ENCODE measurements around the gene ADCY10.
"Not testable (repeated sequence)": the region's sequence is repeated elsewhere in the genome, so short reads cannot be mapped to it uniquely, and the experiment has no call there.

The ADCY10 gene

GRCh38 chr1:167890400-167890799 lies 23.5 kb downstream of the ADCY10 start:
- Histone ChIP-seq H3K36me3 (replicated peaks; ENCODE audit: low read depth, low read length) (no peaks in the 10 kb centered on the region), H3K4me2 (ENCODE audit: low read length) (no peak overlapping the region), H3K4me3 (ENCODE audit: low read length) (no peak overlapping the region), H3K9ac (ENCODE audit: low read length) (no peak overlapping the region), H3K27ac (ENCODE audit: low read length) (no peak overlapping the region), H3K27me3 (ENCODE audit: low read depth, low read length) (no peaks in the 10 kb centered on the region), H3K79me2 (ENCODE audit: low read length) (no peaks in the 10 kb centered on the region), H2AFZ (ENCODE audit: low read depth, low read length) (no peak overlapping the region), H3K9me3 (ENCODE audit: insufficient read depth, low read length) (no peaks in the 10 kb centered on the region), H4K20me1 (ENCODE audit: insufficient read depth, low read length) (no peaks in the 10 kb centered on the region), H3K4me1 (ENCODE audit: low read length) (no peaks in the 10 kb centered on the region)
- TF ChIP-seq EZH2phosphoT487 (IDR thresholded peaks at IDR 0.05; ENCODE audit: low read depth) (no peak), CTCF (IDR thresholded peaks at IDR 0.05; ENCODE audit: low read depth, low read length) (no peak)

- not testable (repeated sequence) for H3K27me3 ChIP-seq (ENCODE audit: low read depth, low read length); H3K9ac ChIP-seq (ENCODE audit: low read length); H3K4me1 ChIP-seq (ENCODE audit: low read length); H3K36me3 ChIP-seq (replicated peaks; ENCODE audit: low read depth, low read length); H3K79me2 ChIP-seq (ENCODE audit: low read length); H4K20me1 ChIP-seq (ENCODE audit: insufficient read depth, low read length); H3K9me3 ChIP-seq (ENCODE audit: insufficient read depth, low read length); H3K4me2 ChIP-seq (ENCODE audit: low read length); H2AFZ ChIP-seq (ENCODE audit: low read depth, low read length); H3K27ac ChIP-seq (ENCODE audit: low read length); H3K4me3 ChIP-seq (ENCODE audit: low read length)
Measured at GRCh38 chr1:167887187-167887586, 26.7 kb downstream of the ADCY10 start.

GRCh38 chr1:167882376-167882775 lies 31.6 kb downstream of the ADCY10 start:
- H2AFZ ChIP-seq (ENCODE audit: low read depth, low read length): no peak overlapping the region
- no peaks in the 10 kb centered on the region for H3K36me3 ChIP-seq (replicated peaks; ENCODE audit: low read depth, low read length)
- no peak overlapping the region for H3K27ac ChIP-seq (ENCODE audit: low read length)
- no peaks in the 10 kb centered on the region for H3K79me2 ChIP-seq (ENCODE audit: low read length)
- H3K4me3 ChIP-seq (ENCODE audit: low read length): no peak overlapping the region
- H3K9me3 ChIP-seq (ENCODE audit: insufficient read depth, low read length): no peaks in the 10 kb centered on the region
- H4K20me1 ChIP-seq (ENCODE audit: insufficient read depth, low read length): no peaks in the 10 kb centered on the region
- H3K9ac ChIP-seq (ENCODE audit: low read length): no peak overlapping the region
- H3K4me1 ChIP-seq (ENCODE audit: low read length): no peaks in the 10 kb centered on the region
- H3K4me2 ChIP-seq (ENCODE audit: low read length): no peak overlapping the region
- no peaks in the 10 kb centered on the region for H3K27me3 ChIP-seq (ENCODE audit: low read depth, low read length)
- TF ChIP-seq CTCF (IDR thresholded peaks at IDR 0.05; ENCODE audit: low read depth, low read length) (no peak), EZH2phosphoT487 (IDR thresholded peaks at IDR 0.05; ENCODE audit: low read depth) (no peak)

DNA sequence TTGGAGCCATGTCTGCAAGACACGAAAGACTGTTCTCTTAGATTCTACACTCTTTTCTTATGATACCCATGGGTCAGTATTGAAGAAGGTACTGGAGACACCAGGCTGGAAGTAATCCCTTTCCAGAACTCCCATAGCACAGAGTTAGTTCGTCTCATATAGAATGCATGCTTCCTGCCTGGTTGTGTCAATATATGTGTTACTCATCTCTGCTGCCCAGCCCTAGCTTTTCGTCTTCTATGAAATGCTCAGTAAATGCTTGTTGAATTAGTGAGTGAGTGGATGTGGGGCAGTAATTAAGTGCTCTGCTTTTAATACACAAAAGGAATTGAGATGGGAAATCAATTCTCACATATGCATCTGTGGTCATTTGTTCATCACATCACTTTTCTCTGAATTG lies 32.1 kb downstream of the ADCY10 start:
- no peak overlapping the region for H3K4me2 ChIP-seq (ENCODE audit: low read length)
- H3K27ac ChIP-seq (ENCODE audit: low read length): no peak overlapping the region
- no peaks in the 10 kb centered on the region for H3K27me3 ChIP-seq (ENCODE audit: low read depth, low read length)

More for the DNA sequence above, 32.1 kb downstream of the ADCY10 start:
- no peaks in the 10 kb centered on the region for H3K79me2 ChIP-seq (ENCODE audit: low read length)
- H3K9ac ChIP-seq (ENCODE audit: low read length): no peak overlapping the region
- H3K4me1 ChIP-seq (ENCODE audit: low read length): no peaks in the 10 kb centered on the region
- H3K9me3 ChIP-seq (ENCODE audit: insufficient read depth, low read length): no peaks in the 10 kb centered on the region
- no peak for TF ChIP-seq CTCF (IDR thresholded peaks at IDR 0.05; ENCODE audit: low read depth, low read length)
- no peak for TF ChIP-seq EZH2phosphoT487 (IDR thresholded peaks at IDR 0.05; ENCODE audit: low read depth)
- no peaks in the 10 kb centered on the region for H4K20me1 ChIP-seq (ENCODE audit: insufficient read depth, low read length)
- no peak overlapping the region for H3K4me3 ChIP-seq (ENCODE audit: low read length)
- H2AFZ ChIP-seq (ENCODE audit: low read depth, low read length): no peak overlapping the region
- no peaks in the 10 kb centered on the region for H3K36me3 ChIP-seq (replicated peaks; ENCODE audit: low read depth, low read length)

Data from OCI-LY3 (cell line).